Measurements from ENCODE around the gene SOAT2.

SOAT2 gene

GRCh38 chr12:53065975-53066931 is 37.0 kb upstream of the SOAT2 start:
- peak in 5 of 6 experiments; percentile 47 to 68 (median 52) for DNase-seq

- no peak for DNase-seq
Observed at GRCh38 chr12:53067074-53067992, 36.0 kb upstream of the SOAT2 start.

DNA sequence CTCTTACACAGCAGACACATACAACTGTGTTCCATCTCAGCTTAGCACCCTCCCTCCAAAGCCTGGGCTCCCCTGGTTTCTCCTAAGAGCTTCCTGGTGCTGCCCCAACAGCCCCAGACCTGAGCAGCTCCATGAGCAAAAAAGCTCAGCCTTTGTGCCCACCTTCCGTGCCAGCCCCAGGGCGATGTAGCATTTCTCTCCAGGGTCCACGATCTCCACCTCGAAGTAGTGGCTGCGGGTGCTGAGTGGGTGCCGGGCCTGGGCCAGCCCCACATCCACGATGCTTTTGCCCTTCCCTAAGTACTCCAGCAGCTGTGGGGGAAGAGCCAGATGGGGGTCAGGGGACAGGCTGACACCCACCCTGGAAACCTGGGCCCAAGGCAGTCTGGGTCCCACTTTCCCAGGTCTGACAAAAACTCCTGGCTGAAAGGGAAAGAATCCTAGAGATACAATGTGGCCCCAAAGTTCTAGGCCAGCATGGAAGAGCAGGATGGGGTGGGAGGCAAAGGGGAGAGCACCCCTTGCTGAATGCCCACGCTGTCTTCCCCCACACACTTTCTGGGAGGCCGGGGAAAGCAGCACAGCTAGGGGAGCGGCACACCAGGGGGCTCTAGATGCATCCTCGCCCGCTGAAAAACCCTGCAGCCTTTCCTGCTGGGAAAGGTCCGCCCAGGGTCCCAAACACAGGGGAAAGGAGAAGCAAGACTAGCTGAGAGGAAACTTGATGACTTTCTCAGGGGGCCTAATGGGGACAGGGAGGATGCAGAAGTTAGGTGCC is 35.1 kb upstream of the SOAT2 start:
- no peak for DNase-seq

GRCh38 chr12:53068811-53069585 is 34.3 kb upstream of the SOAT2 start:
- no peak for DNase-seq

GRCh38 chr12:53069621-53070410 is 33.5 kb upstream of the SOAT2 start:
- DNase-seq, result no peak

DNA sequence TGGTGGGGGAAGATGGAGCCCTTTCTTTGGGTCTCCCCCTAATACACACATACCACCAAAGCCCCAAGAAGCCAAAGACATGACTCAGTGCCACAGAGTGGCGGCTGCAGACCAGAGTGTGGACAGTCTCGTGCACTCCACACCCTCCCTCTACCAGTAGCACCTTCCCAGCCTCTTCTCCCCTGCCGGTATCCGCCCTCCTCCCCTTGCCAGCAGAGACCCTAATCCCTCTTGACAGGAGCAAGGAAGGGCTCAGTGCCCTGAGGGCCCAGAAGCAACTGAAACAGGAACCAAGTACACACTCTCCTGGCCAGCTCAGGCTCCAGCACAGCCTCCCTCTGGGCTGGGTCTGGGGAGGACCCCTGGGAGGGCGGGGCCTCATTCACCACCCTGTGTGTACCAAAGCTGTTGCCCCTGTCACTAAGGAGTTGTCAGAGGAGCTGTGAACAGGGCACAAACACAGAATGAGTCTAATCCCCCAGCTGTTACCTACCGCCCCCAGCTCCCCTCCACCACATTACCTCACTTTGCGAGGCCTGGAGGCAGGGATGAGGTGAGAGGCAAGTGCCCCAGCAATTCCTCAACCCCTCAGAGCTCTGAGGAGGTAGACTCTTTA is 32.3 kb upstream of the SOAT2 start:
- no peak for DNase-seq

DNA sequence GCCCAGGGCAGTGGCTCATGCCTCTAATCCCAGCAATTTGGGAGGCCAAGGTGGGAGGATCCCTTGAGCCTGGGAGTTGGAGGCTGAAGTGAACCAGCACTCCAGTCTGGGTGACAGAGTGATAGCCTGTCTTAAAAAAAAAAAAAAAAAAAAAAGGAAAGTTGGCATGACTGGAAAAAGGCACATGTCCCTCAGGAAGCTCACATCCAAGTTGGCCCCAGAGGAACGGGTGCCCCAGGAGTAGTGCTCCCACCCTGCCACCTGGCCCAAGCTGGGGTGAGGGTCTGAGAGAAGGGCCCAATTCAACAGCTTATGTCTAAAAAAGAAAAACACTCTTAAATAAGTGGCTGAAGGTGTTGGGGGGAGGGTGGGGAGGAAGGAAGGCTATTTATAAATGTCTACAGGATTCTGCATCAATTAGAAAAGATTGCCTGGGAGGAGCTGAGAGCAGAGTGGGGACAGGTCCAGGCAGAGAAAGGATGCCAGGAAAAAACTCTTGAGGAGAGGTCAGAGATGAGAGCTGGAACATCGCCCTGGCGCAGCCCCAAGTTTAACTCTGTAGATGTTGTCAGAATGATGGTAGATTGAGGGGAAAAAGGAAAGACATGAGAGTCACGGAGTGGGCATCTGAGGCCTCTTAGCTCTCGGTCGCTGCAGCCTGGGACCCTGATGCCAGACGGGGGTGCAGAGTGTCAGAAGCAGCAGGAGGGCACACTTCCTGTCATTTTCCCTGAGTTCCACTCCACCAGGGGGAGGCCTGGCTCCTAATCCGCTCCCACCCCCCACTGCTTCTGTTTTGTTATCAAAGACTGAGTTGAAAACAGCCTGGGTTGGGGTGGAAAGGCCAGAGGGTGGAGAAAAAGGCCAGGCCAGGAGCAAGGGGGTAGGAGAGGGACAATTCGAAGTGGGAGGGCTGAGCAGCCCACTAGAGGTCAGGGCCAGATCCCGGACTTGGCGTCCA is 31.4 kb upstream of the SOAT2 start:
- no peak for DNase-seq

GRCh38 chr12:53073881-53074280 is 29.4 kb upstream of the SOAT2 start:
- DNase-seq, result no peak

GRCh38 chr12:53074283-53074998 is 28.8 kb upstream of the SOAT2 start:
- DNase-seq, result no peak

DNA sequence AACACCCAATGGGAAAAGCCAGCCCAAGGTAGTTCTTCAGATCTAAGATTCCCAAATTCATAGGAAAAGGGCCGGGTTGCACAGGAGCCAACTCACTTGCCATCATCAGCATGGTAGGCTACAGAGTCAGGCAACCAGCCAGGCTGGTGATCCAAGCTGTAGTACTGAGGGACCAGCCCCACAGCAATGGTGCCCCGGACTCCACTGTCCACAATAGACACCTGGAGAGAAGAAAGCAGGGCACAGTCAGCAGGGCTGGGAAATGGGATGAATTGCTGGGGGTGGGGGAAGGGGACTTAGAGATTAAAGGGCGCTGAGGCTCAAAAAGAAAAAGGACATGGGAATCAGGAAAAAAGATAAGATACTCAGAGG is 28.3 kb upstream of the SOAT2 start:
- no peak for DNase-seq

GRCh38 chr12:53076461-53076860 is 26.8 kb upstream of the SOAT2 start:
- no peak for DNase-seq

GRCh38 chr12:53077030-53077429 is 26.3 kb upstream of the SOAT2 start:
- DNase-seq, result no peak

DNA sequence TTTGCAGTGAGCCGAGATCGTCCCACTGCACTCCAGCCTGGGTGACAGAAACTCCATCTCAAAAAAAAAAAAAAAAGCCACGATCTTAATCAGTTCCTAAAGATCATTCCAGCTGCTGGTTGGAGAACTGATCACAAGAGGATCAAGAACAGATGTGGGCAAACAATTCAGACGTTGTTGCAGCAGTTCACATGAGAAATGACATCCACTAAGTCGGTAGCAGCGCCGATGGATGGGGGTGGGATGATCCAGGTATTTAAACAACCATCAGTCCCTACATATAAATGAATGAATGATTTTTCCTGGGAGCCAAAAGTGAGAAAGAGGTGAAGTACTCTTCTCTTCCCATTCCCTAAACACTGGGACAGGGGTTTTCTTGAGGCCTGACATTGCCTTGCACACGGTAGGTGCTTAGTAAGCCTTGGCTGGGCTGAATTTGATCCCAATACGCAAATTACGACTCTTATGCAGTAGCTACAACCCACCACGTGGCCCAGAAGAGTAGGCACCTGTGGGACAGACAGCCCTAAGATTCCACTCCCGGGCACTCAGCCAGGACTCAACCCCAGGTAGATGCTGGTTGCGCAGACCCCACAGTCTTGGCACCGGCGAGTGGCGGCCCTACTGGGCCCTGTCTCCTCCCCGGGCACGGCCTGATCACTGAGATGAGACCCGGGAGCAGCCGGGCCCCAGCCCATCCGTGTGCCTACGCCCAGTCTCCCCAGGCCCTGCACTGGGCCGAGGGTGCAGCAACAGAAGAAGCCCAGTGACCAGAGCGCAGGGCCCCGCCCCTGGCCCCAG is 24.7 kb upstream of the SOAT2 start:
- peak in 3 of 6 experiments; percentile 55 to 69 (median 69) for DNase-seq

DNA sequence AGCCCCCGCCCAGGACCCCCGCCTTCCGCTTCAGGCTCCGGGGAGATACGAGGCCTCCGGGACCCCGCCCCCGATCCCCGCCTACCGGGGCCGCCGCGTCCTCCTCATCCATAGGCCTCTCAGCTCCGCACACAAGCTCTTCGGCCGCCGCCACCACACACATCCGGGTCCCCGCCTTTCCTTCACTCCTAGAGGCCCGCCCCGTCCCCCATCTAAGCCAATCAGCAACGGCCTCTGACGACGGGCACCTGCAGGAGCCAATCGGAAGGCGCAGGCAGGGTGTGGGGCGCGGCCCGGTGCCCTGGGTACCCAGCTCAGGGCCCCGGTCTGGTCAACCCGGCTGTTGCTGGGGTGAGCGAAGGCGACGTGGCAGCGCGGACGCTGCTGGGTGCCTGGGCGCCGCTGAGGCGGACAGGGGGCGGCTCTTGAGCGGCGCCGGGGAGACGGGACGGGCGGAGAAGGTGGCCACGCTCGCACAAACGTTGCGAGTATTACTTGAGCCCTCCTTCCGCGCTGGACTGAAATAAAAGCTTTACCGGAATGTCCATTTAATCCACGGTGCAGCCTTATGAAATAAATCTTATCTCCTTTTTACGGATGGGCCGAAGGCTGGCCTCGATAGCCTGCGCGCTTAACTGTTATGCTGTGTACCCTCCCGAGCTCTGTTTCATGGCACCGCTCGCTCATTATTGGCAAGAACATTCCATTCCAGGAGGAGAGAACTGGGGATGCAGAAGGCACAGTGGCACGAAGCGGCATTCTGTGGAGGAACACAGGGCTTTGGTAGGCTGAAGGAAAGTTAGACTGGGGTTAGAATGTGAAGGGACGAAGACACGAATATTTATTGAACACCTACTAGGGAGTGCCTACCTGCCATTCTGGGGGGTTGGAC is 23.8 kb upstream of the SOAT2 start, which contains the start of gene SPRYD3:
SPRYD3 (minus strand) TSS at position 165 of the 892 bp plus-strand sequence; CDS start at position 108, 57 bp downstream.
- DNase-seq, result peak; percentile 93 to 98 (median 96)

GRCh38 chr12:53082637-53083175 is 20.6 kb upstream of the SOAT2 start:
- DNase-seq, result no peak

DNA sequence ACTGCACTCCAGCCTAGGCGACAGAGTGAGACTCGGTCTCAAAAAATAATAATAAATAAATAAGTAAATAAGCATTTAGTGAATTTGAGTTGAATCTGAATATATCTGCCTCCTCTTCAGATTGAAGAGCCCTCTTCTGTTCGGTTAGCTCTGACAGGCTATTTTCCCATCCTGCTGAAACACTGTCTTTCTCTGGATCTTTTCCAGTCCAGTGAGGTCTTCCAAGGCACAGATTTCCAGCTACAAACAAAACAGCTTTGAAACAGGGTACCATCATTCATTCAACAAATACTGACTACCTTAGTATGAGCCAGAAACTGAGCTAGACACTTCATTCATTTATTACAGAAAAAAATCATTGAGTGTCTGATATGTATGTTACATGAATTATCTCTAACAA is 16.9 kb upstream of the SOAT2 start:
- DNase-seq, result no peak
